ENCODE data around the gene PDGFA. TPM values are rescaled to one million over a fixed set of nuclear protein-coding genes. Genes with fewer than 3 reads are reported as not detected.

Gene PDGFA
- total and polyA plus RNA-seq, 2 donors from 2014 or later: 14.1 to 53.0 TPM

- Histone ChIP-seq H3K9ac (ENCODE audit: low read length in 3 of 3) (no peak overlapping the region), H3K27me3 (ENCODE audit: control insufficient read depth, insufficient read depth, low read length) (no peaks in the 10 kb centered on the region), H3K4me3 (ENCODE audit: low read length in 3 of 3) (no peak overlapping the region), H3K4me1 (ENCODE audit: control insufficient read depth in 2 of 3, insufficient read depth in 2 of 3, low read depth in 1 of 3, low read length in 3 of 3) (peaks cover 0 to under 1% (median 0%) of the 10 kb centered on the region in 3 donors), H3K9me3 (ENCODE audit: control insufficient read depth in 2 of 3, insufficient read depth in 1 of 3, low read length in 3 of 3) (no peaks in the 10 kb centered on the region), H3K36me3 (ENCODE audit: control insufficient read depth in 2 of 3, insufficient read depth in 3 of 3, low read length in 3 of 3) (no peaks in the 10 kb centered on the region), H3K27ac (ENCODE audit: low read depth in 2 of 2, low read length in 2 of 2) (no peak overlapping the region)
- intact Hi-C loops (cut with DNase I): no loop called here
- TF ChIP-seq CTCF (IDR thresholded peaks at IDR 0.05; ENCODE audit: borderline replicate concordance, extremely low read depth, insufficient read depth): no peak
- no peak for DNase-seq
- no peak for FAIRE-seq
These were observed 12.9 kb upstream of the PDGFA start for GRCh38 chr7:532379-533143.

GRCh38 chr7:531777-532176 lies 12.1 kb upstream of the PDGFA start:
- no peaks in the 10 kb centered on the region for H3K9me3 ChIP-seq (ENCODE audit: control insufficient read depth in 2 of 3, insufficient read depth in 1 of 3, low read length in 3 of 3)
- no peaks in the 10 kb centered on the region for H3K27me3 ChIP-seq (ENCODE audit: control insufficient read depth, insufficient read depth, low read length)
- no peak overlapping the region for H3K27ac ChIP-seq (ENCODE audit: low read depth in 2 of 2, low read length in 2 of 2)
- intact Hi-C loops (cut with DNase I): no loop called here
- H3K36me3 ChIP-seq (ENCODE audit: control insufficient read depth in 2 of 3, insufficient read depth in 3 of 3, low read length in 3 of 3): no peaks in the 10 kb centered on the region
- no peak overlapping the region for H3K9ac ChIP-seq (ENCODE audit: low read length in 3 of 3)
- DNase-seq (no peak), FAIRE-seq (no peak)
- H3K4me3 ChIP-seq (ENCODE audit: low read length in 3 of 3): no peak overlapping the region
- no peaks in the 10 kb centered on the region for H3K4me1 ChIP-seq (ENCODE audit: control insufficient read depth in 2 of 3, insufficient read depth in 2 of 3, low read depth in 1 of 3, low read length in 3 of 3)
- TF ChIP-seq CTCF (IDR thresholded peaks at IDR 0.05; ENCODE audit: borderline replicate concordance, extremely low read depth, insufficient read depth): no peak

GRCh38 chr7:528451-528850 lies 8.8 kb upstream of the PDGFA start:
- DNase-seq (no peak), FAIRE-seq (no peak)
- H3K36me3 ChIP-seq (ENCODE audit: control insufficient read depth in 2 of 3, insufficient read depth in 3 of 3, low read length in 3 of 3): no peaks in the 10 kb centered on the region
- no peaks in the 10 kb centered on the region for H3K4me1 ChIP-seq (ENCODE audit: control insufficient read depth in 2 of 3, insufficient read depth in 2 of 3, low read depth in 1 of 3, low read length in 3 of 3)
- intact Hi-C loops (cut with DNase I): no loop called here
- no peaks in the 10 kb centered on the region for H3K9me3 ChIP-seq (ENCODE audit: control insufficient read depth in 2 of 3, insufficient read depth in 1 of 3, low read length in 3 of 3)
- H3K9ac ChIP-seq (ENCODE audit: low read length in 3 of 3): no peak overlapping the region
- no peak for TF ChIP-seq CTCF (IDR thresholded peaks at IDR 0.05; ENCODE audit: borderline replicate concordance, extremely low read depth, insufficient read depth)
- no peak overlapping the region for H3K27ac ChIP-seq (ENCODE audit: low read depth in 2 of 2, low read length in 2 of 2)
- no peak overlapping the region for H3K4me3 ChIP-seq (ENCODE audit: low read length in 3 of 3)
- no peaks in the 10 kb centered on the region for H3K27me3 ChIP-seq (ENCODE audit: control insufficient read depth, insufficient read depth, low read length)
